DMS153 (cell line): ENCODE data around the gene AFF1.

Experiments
- DNase-seq: peaks from one replicate; lab custom pipeline; 2025; lab: John Stamatoyannopoulos, UW

Gene AFF1

GRCh38 chr4:86921608-86922252 lies 13.1 kb upstream of the AFF1 start:
- DNase-seq: no peak

GRCh38 chr4:86924811-86925210 lies 10.0 kb upstream of the AFF1 start:
- DNase-seq: no peak

DNA sequence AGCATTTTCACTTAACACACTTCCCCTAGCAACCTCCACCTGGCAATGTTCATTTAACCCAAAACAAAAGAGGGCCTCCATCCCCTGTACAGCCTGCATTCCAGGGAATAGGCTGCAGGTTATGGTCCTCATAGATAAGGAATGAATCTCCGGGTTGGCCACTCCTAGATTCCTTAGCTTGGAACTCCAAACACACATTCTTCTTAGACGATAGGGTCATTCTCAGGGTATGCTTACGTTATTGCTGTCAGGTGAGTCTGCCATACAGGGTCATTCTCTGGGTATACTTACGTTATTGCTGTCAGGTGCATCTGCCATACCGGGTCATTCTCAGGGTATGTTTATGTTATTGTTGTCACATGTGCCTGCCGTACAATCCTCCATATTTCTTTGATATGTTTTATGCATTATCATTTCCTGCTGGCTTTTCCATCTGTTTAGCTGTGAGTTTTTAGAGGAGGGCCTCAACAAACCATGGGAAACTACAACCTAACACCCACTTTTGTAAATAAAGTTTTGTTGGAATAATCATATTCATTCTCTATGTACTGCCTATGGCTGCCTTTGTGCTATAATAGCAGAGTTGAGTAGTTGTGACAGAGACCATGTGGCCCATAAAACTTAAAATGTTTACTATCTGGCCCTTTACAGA lies 8.2 kb upstream of the AFF1 start:
- DNase-seq: no peak

DNA sequence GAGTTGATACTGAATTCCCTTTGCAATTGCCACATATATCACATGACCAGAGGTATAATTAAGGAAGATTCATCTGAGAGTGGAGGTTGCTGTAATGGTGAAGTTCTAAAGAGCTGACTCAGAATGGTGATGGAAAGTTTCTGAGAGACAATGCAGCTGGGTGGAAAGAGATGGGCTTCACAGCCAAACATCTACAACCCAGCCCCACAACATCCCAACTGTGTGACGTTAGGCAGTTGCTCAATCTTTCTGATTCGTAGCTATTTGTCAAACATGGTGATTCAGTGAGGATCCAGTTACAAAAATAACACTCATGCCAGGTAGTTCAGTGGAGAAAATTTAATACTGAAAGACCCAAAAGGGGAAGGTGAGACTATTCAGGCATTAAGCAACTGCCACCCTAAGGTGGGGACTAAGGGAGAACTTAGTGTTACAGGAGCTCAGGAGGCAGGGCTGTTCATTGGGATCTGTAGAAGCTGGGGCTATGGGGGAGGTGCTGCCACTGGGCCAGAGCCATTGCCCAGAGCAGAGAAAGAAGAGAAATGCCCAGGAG lies 6.9 kb upstream of the AFF1 start:
- DNase-seq: no peak

GRCh38 chr4:86928400-86929255 lies 6.2 kb upstream of the AFF1 start:
- DNase-seq: no peak

- no peak for DNase-seq
These were observed 552 bp upstream of the AFF1 start for GRCh38 chr4:86934147-86934770.

GRCh38 chr4:86935566-86935852 lies 698 bp downstream of the AFF1 start:
- DNase-seq: no peak

GRCh38 chr4:86935853-86936733 lies 1.3 kb downstream of the AFF1 start:
- DNase-seq: peak; percentile 61

- no peak for DNase-seq
These were observed 4.1 kb downstream of the AFF1 start for GRCh38 chr4:86938771-86939520.

GRCh38 chr4:86939729-86940575 lies 5.1 kb downstream of the AFF1 start:
- DNase-seq: no peak

GRCh38 chr4:86940920-86941460 lies 6.2 kb downstream of the AFF1 start:
- DNase-seq: no peak

- peak; percentile 26 for DNase-seq
These were observed 7.4 kb downstream of the AFF1 start for GRCh38 chr4:86942185-86942666.

DNA sequence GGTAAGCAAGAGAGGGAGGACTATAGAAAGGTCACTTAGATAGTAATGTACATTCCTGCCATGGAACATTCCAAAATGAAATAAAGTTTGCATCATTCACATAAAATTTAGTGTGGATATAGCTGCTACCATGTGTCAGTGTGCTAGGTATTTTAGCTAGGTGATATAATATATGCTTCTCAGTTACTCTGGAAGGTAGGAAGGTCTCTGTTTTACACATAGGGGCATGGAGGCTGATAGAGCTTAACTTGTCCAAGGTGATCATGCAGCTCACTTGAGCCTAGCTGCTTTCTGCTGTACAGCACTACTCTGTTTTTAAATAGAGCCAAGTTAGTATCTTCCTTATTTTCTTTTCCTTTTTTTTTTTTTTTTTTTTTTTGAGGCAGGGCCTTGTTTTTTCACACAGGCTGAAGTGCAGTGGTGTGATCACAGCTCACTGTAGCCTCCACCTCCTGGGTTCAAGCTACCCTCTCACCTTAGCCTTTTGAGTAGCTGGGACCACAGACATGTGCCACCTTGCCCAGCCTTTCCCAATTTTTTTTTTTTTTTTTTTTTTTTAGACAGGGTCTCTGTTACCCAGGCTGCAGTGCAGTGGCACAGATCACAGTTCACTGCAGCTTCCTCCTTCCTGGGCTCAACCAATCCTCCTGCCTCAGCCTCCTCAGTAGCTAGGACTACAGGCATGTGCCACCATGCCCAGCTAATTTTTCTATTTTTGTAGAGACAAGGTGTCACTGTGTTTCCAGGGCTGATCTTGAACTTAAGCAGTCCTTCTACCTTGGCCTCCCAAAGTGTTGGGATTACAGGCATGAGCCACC lies 10.4 kb downstream of the AFF1 start:
- DNase-seq: no peak

GRCh38 chr4:86946868-86947500 lies 12.2 kb downstream of the AFF1 start:
- no peak for DNase-seq

- no peak for DNase-seq
These were observed 12.8 kb downstream of the AFF1 start for GRCh38 chr4:86947501-86948120.

DNA sequence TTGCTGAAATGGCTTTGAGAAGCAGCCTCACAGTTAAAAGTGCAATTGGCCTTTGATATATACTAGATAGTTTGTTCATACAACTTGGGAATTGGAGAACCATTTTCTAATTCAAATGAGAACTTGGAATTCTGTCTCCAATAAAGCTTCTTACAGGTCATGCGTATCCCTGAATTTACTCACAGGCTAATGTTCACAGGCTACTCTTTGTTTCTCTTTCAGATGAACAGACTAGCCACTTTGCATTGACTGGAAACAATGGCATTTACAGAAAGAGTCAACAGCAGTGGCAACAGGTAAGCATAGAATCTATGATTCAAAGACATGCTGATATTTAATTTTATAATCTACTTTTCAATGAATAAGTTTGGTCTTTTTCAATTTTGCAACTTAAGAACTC lies 13.5 kb downstream of the AFF1 start:
- DNase-seq: no peak

- no peak for DNase-seq
These were observed 16.2 kb downstream of the AFF1 start for GRCh38 chr4:86950831-86951525.
